ENCODE data around the gene MRPL44. TPM values are rescaled to one million over a fixed set of nuclear protein-coding genes. Genes with fewer than 3 reads are reported as not detected.

Gene MRPL44
- total RNA-seq (2022; extraction: Qiagen RNA extraction; ENCODE audit: low read depth): 45.4 to 51.4 TPM (median 46.9 TPM) in 5 replicates

GRCh38 chr2:223957092-223957851 lies at the start of gene MRPL44:
MRPL44 (plus strand) TSS chr2:223957463; CDS start chr2:223957473, 10 bp downstream.

GRCh38 chr2:223944703-223945531 lies 12.3 kb upstream of the MRPL44 start, which contains the start of gene WDFY1:
WDFY1 (minus strand) TSS chr2:223945335; CDS start chr2:223945284, 51 bp downstream.

Other genes with a start within 250 kb of the MRPL44 start
- 20.2 to 38.9 TPM (median 27.7 TPM) in 5 replicates for gene AP1S3, start 119.9 kb upstream of the MRPL44 start, total RNA-seq (2022; extraction: Qiagen RNA extraction; ENCODE audit: low read depth)
- 26.7 to 40.7 TPM (median 35.4 TPM) in 5 replicates for gene WDFY1, start 12.1 kb upstream of the MRPL44 start, total RNA-seq (2022; extraction: Qiagen RNA extraction; ENCODE audit: low read depth)
- gene SERPINE2, start 81.8 kb downstream of the MRPL44 start, total RNA-seq (2022; extraction: Qiagen RNA extraction; ENCODE audit: low read depth): 157 to 182 TPM (median 167 TPM) in 5 replicates